GM21515 (cell line): ENCODE data around the gene TNP2.
"Not testable (repeated sequence)": the region's sequence is repeated elsewhere in the genome, so short reads cannot be mapped to it uniquely, and the experiment has no call there.

Experiments
- ATAC-seq: cut with Tn5 transposase; IDR thresholded peaks from one replicate; pipeline ENCODE4 v1.9.1; 2021; ENCODE audit not compliant: unreplicated experiment

The TNP2 gene

GRCh38 chr16:11225677-11226549 is 43.2 kb downstream of the TNP2 start:
- ATAC-seq, result no peak

- peak; percentile 78 for ATAC-seq
Observed at GRCh38 chr16:11224894-11225676, 44.0 kb downstream of the TNP2 start.

- ATAC-seq, result peak; percentile 53
Observed at GRCh38 chr16:11224096-11224893, 44.8 kb downstream of the TNP2 start.

- ATAC-seq, result not testable (repeated sequence)
Observed at GRCh38 chr16:11220507-11220906, 48.6 kb downstream of the TNP2 start.

GRCh38 chr16:11219178-11219577 is 49.9 kb downstream of the TNP2 start:
- ATAC-seq, result no peak

GRCh38 chr16:11218604-11218962 is 50.5 kb downstream of the TNP2 start:
- ATAC-seq, result no peak
